ENCODE results near the gene CYP4F11. TPM values are rescaled to one million over a fixed set of nuclear protein-coding genes. Genes with fewer than 3 reads are reported as not detected.

CYP4F11 gene
- total RNA-seq, 1 experiment from 2014 or later, result 10.5 TPM

DNA sequence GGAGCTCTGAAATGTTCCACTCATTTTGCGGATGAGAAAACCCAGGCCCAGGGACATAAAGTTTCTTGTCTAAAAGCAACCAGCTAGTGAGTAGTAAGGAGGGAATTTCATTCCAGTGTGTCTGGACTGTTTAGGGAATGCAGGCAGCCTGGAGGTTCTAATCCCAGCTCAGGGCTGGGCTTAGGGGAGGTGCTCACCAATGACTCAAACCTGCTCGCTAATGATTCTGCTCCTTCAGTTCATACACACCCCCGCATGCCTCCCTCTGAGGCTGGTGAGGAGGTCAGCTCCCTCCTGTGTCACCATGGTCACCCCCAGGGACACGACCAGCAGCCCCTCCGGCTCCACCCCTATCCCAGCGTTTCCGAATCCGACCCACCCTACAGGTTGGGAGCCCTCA lies 71.1 kb downstream of the CYP4F11 start:
- peaks cover 3% of the 10 kb centered on the region for H3K9me3 Mint-ChIP-seq (ENCODE audit: unreplicated experiment)
- no peak overlapping the region for H3K27ac Mint-ChIP-seq (ENCODE audit: low read depth, unreplicated experiment)
- H3K4me3 Mint-ChIP-seq (ENCODE audit: unreplicated experiment), result no peak overlapping the region
- TF ChIP-seq, protein P1, sequence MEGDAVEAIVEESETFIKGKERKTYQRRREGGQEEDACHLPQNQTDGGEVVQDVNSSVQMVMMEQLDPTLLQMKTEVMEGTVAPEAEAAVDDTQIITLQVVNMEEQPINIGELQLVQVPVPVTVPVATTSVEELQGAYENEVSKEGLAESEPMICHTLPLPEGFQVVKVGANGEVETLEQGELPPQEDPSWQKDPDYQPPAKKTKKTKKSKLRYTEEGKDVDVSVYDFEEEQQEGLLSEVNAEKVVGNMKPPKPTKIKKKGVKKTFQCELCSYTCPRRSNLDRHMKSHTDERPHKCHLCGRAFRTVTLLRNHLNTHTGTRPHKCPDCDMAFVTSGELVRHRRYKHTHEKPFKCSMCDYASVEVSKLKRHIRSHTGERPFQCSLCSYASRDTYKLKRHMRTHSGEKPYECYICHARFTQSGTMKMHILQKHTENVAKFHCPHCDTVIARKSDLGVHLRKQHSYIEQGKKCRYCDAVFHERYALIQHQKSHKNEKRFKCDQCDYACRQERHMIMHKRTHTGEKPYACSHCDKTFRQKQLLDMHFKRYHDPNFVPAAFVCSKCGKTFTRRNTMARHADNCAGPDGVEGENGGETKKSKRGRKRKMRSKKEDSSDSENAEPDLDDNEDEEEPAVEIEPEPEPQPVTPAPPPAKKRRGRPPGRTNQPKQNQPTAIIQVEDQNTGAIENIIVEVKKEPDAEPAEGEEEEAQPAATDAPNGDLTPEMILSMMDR (IDR thresholded peaks at IDR 0.05; ENCODE audit: unreplicated experiment), result no peak
- no peaks in the 10 kb centered on the region for H3K4me1 Mint-ChIP-seq (ENCODE audit: insufficient read depth, unreplicated experiment)
- no peaks in the 10 kb centered on the region for H3K36me3 Mint-ChIP-seq (ENCODE audit: insufficient read depth, unreplicated experiment)
- intact Hi-C loops (cut with micrococcal nuclease), result no loop called here
- no TSS peak for BruUV-seq (replicated peaks)
- CTCF ChIA-PET, result no interaction called here
- H3K27me3 Mint-ChIP-seq (ENCODE audit: insufficient read depth, unreplicated experiment), result no peaks in the 10 kb centered on the region
- DNase-seq (ENCODE audit: unreplicated experiment), result no peak
- POLR2A ChIA-PET, result no interaction called here

DNA sequence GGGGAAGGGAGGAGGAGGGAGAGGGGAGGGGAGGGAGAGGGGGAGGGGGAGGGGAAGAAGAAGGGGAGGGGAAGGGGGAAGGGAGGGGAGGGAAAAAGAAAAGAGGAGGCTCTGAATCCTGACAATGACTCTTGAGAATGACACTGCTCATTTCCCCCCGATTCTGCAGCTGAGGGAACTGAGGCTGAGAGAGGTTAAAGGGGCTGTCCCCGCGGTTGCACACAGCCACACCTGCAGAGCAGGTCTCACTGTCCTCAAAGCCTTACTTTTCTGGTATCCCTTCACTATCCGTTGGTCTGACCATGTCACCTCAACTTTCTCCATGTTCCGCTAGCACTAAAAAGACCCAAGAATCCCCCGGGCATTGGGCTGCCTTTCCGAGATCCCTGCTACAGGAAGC lies 71.9 kb downstream of the CYP4F11 start:
- intact Hi-C loops (cut with micrococcal nuclease), result no loop called here
- CTCF ChIA-PET, result no interaction called here
- TF ChIP-seq, protein P1 (IDR thresholded peaks at IDR 0.05; ENCODE audit: unreplicated experiment), result no peak

More for the DNA sequence above, 71.9 kb downstream of the CYP4F11 start:
- no TSS peak for BruUV-seq (replicated peaks)
- H3K4me1 Mint-ChIP-seq (ENCODE audit: insufficient read depth, unreplicated experiment), result no peaks in the 10 kb centered on the region
- no peaks in the 10 kb centered on the region for H3K27me3 Mint-ChIP-seq (ENCODE audit: insufficient read depth, unreplicated experiment)
- no peaks in the 10 kb centered on the region for H3K9me3 Mint-ChIP-seq (ENCODE audit: unreplicated experiment)
- H3K4me3 Mint-ChIP-seq (ENCODE audit: unreplicated experiment), result no peak overlapping the region
- no peak overlapping the region for H3K27ac Mint-ChIP-seq (ENCODE audit: low read depth, unreplicated experiment)
- POLR2A ChIA-PET, result no interaction called here
- no peaks in the 10 kb centered on the region for H3K36me3 Mint-ChIP-seq (ENCODE audit: insufficient read depth, unreplicated experiment)
- DNase-seq (ENCODE audit: unreplicated experiment), result no peak

Other genes starting within 250 kb of the CYP4F11 start
- not detected in 2 replicates for gene OR10H2, start 206.5 kb downstream of the CYP4F11 start, total RNA-seq (2022)
- gene OR10H3, start 196.5 kb downstream of the CYP4F11 start, total RNA-seq (2022), result not detected in 2 replicates
- gene OR10H5, start 146.9 kb downstream of the CYP4F11 start, total RNA-seq (2022), result not detected in 2 replicates
- gene OR10H1, start 118.9 kb downstream of the CYP4F11 start, total RNA-seq (2022), result not detected in 2 replicates
- gene CYP4F2, start 36.5 kb downstream of the CYP4F11 start, total RNA-seq (2022), result 0.14 and 0.59 TPM in 2 replicates
- not detected in 2 replicates for gene OR10H4, start 14.5 kb upstream of the CYP4F11 start, total RNA-seq (2022)
- gene TPM4, start 142.0 kb upstream of the CYP4F11 start, total RNA-seq (2022), result 355 and 424 TPM in 2 replicates
- gene RAB8A, start 177.4 kb upstream of the CYP4F11 start, total RNA-seq (2022), result 41.6 and 50.1 TPM in 2 replicates
- 0.49 TPM in 1 of 2 replicates, not detected in the other for gene HSH2D, start 209.2 kb upstream of the CYP4F11 start, total RNA-seq (2022)
- not detected in 2 replicates for gene CIB3, start 239.0 kb upstream of the CYP4F11 start, total RNA-seq (2022)